ENCODE results near the gene RBM24. TPM values are rescaled to one million over a fixed set of nuclear protein-coding genes. Genes with fewer than 3 reads are reported as not detected.

RBM24 gene
- total and polyA plus RNA-seq, 8 donors, result 0.25 to 2.6 (median 1.3) TPM; not detected in 1

DNA sequence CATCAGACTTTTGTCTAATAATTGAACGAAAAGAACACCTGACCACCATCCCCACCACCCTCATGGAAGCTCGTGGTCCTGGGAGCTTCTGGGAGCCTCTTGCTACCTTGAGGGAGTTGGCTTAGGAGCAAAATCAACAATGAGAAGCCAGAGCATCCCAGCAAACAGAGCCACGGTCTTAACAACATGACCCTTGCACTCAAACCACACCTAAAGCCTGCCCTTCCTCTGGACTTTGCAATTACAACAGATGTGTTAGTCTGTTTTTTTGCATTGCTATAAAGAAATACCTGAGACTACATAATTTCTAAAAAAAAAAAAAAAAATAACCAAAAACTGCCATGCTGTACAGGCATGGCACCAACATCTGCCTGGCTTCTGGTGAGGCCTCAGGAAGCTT lies 9.5 kb upstream of the RBM24 start:
- H3K27ac ChIP-seq, result no peak overlapping the region
- TF ChIP-seq, protein P1, sequence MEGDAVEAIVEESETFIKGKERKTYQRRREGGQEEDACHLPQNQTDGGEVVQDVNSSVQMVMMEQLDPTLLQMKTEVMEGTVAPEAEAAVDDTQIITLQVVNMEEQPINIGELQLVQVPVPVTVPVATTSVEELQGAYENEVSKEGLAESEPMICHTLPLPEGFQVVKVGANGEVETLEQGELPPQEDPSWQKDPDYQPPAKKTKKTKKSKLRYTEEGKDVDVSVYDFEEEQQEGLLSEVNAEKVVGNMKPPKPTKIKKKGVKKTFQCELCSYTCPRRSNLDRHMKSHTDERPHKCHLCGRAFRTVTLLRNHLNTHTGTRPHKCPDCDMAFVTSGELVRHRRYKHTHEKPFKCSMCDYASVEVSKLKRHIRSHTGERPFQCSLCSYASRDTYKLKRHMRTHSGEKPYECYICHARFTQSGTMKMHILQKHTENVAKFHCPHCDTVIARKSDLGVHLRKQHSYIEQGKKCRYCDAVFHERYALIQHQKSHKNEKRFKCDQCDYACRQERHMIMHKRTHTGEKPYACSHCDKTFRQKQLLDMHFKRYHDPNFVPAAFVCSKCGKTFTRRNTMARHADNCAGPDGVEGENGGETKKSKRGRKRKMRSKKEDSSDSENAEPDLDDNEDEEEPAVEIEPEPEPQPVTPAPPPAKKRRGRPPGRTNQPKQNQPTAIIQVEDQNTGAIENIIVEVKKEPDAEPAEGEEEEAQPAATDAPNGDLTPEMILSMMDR (IDR thresholded peaks at IDR 0.05), result no peak
- TF ChIP-seq EP300 (IDR thresholded peaks at IDR 0.05) (no peak), POLR2A (IDR thresholded peaks at IDR 0.05) (no peak), POLR2AphosphoS5 (IDR thresholded peaks at IDR 0.05) (no peak)
- H3K4me1 ChIP-seq, result no peaks in the 10 kb centered on the region
- H3K9me3 ChIP-seq, result no peaks in the 10 kb centered on the region
- H3K27me3 ChIP-seq, result no peaks in the 10 kb centered on the region
- intact Hi-C loops (cut with DNase I; ENCODE audit: low total_unique reads), result no loop called here
- no peaks in the 10 kb centered on the region for H3K36me3 ChIP-seq
- no peak for DNase-seq
- WGBS, 5 donors, result 43 to 67% (median 62%) methylated on average over 3 of the region's 3 CpGs
- H3K4me3 ChIP-seq, result no peak overlapping the region

- Histone ChIP-seq H3K27me3 (peaks cover 0 to 16% (median 13%) of the 10 kb centered on the region in 3 donors), H3K4me3 (no peak overlapping the region), H3K36me3 (no peaks in the 10 kb centered on the region), H3K4me1 (peaks cover 0 to 14% (median 10%) of the 10 kb centered on the region in 4 donors), H3K27ac (peak overlapping the region in 1 of 5 donors; percentile 41), H3K9me3 (no peaks in the 10 kb centered on the region)
- no peak for DNase-seq
- WGBS, 5 donors, result 68 to 76% (median 69%) methylated on average over 3 of the region's 3 CpGs
- intact Hi-C loops (cut with DNase I; ENCODE audit: low total_unique reads), result no loop called here
- TF ChIP-seq, protein P1 (IDR thresholded peaks at IDR 0.05), result no peak
- TF ChIP-seq EP300 (IDR thresholded peaks at IDR 0.05) (no peak), POLR2A (IDR thresholded peaks at IDR 0.05) (no peak), POLR2AphosphoS5 (IDR thresholded peaks at IDR 0.05) (no peak)
These were observed 4.4 kb upstream of the RBM24 start for GRCh38 chr6:17276766-17277165.

GRCh38 chr6:17277256-17277655 lies 3.9 kb upstream of the RBM24 start:
- Histone ChIP-seq H3K27ac (peak overlapping the region in 1 of 5 donors; percentile 41), H3K4me3 (no peak overlapping the region), H3K9me3 (no peaks in the 10 kb centered on the region), H3K36me3 (no peaks in the 10 kb centered on the region), H3K27me3 (peaks cover 0 to 21% (median 15%) of the 10 kb centered on the region in 3 donors), H3K4me1 (peaks cover 0 to 18% (median 12%) of the 10 kb centered on the region in 4 donors)
- no peak for TF ChIP-seq EP300 (IDR thresholded peaks at IDR 0.05)
- TF ChIP-seq POLR2A (IDR thresholded peaks at IDR 0.05), result no peak
- TF ChIP-seq, protein P1 (IDR thresholded peaks at IDR 0.05), result no peak
- no peak for TF ChIP-seq POLR2AphosphoS5 (IDR thresholded peaks at IDR 0.05)
- WGBS, 5 donors, result 70 to 92% (median 88%) methylated on average over 2 of the region's 2 CpGs
- no peak for DNase-seq
- intact Hi-C loops (cut with DNase I; ENCODE audit: low total_unique reads), result no loop called here

DNA sequence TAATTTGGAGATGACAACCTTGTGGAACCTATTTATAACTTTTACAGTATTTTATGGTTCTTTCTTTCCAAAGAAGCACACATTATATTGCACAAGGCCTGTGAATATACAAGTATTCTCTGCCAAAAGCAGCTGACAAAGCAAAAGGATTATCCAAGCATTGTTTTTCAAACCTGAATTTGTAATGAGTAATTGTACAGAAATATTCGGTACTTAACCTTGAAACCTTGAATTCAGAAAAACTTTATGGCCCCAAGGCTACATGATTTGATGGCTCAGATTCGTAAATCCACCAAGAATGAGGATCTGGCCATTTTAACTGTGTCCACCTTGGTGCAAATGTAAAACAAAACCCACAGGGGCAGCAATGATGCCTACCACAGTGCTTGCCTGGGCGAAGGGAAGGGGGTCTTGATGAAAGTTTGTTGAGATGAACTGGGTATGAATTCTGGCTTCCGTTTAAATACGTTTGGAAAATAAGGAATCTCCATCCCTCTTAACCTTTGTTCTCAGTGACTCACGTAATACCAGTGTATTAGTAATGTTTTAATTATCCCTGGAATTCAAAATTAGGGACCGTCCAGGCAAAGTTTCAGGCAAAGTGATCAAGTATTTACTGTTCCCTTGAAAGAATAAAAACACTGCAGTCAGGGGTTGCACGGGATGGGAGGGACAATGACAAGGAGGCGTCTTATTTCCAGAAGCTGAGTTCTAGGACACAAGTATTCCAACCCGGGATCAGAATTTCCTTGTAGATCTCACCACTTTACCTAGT lies 2.7 kb upstream of the RBM24 start:
- 62 to 71% (median 70%) methylated on average over 10 of the region's 10 CpGs for WGBS, 5 donors
- DNase-seq, result no peak
- intact Hi-C loops (cut with DNase I; ENCODE audit: low total_unique reads), result no loop called here
- Histone ChIP-seq H3K9me3 (no peaks in the 10 kb centered on the region), H3K27me3 (peaks cover 0 to 33% (median 20%) of the 10 kb centered on the region in 3 donors), H3K4me3 (no peak overlapping the region), H3K27ac (peak overlapping the region in 1 of 5 donors; percentile 92), H3K4me1 (peaks cover 0 to 24% (median 17%) of the 10 kb centered on the region in 4 donors), H3K36me3 (no peaks in the 10 kb centered on the region)
- TF ChIP-seq POLR2A (IDR thresholded peaks at IDR 0.05) (no peak), EP300 (IDR thresholded peaks at IDR 0.05) (no peak), POLR2AphosphoS5 (IDR thresholded peaks at IDR 0.05) (no peak)
- TF ChIP-seq, protein P1 (IDR thresholded peaks at IDR 0.05), result no peak
